K562 (cell line): ENCODE data around the gene NRM. TPM values are rescaled to one million over a fixed set of nuclear protein-coding genes. Genes with fewer than 3 reads are reported as not detected.
A peak's percentile ranks its signal among the peaks of the same experiment; 100 is the strongest.

ENCODE experiments used
- ATAC-seq: fragments of 200-7000 bp; cut with Tn5 transposase; 3 replicates; pipeline ENCODE4 v1.9.1; 2020; ENCODE audit warnings: moderate library complexity
- BruUV-seq: library from RNA; stranded (reverse); fragments of 400-500 nt; replicated peaks from 2 replicates; lab custom pipeline; 2021; lab: Mats Ljungman, UMichigan
- CTCF ChIA-PET: fragments of 300-600 bp; formaldehyde crosslinking; extraction: SDS; loops from one replicate; lab custom pipeline; 2021; ENCODE audit warnings: low intra/inter-chr PET ratio; lab: Yijun Ruan, JAX
- POLR2A ChIA-PET: fragments of 300-600, 350-650 bp; sonication (Branson Sonifier 250); formaldehyde crosslinking; extraction: SDS; loops from one replicate; lab custom pipeline; 2021; ENCODE audit warnings: antibody characterized with exemption, inconsistent platforms; lab: Yijun Ruan, JAX
- DNase-seq, 4 experiments: peaks; one replicate each; pipeline versions ENCODE4 v3.0.0 to v3.0.0-alpha.2; 2011 to 2018; ENCODE audit warnings: low spot score in 3 of 4, mixed read lengths in 3 of 4; ENCODE audit errors: extremely low read depth in 1 of 4
- FAIRE-seq: peaks from 2 replicates; lab custom pipeline; 2011; peaks lifted over from hg19 to GRCh38; lab: Jason Lieb, UNC
- H2AFZ ChIP-seq: 2 replicates; pipeline ENCODE4 v1.6.0; 2011; ENCODE audit warnings: low read depth, low read length, control low read depth, inconsistent platforms
- H3K27ac ChIP-seq: fragments of 200-600 bp; 3 replicates; pipeline ENCODE4 v1.8.0; 2011; ENCODE audit warnings: low read depth, mild to moderate bottlenecking, control low read depth, inconsistent platforms, low read length, moderate library complexity, mixed read lengths; ENCODE audit errors: extremely low read depth
- H3K27me3 ChIP-seq, 2 experiments: fragments of 300-600 bp in 1 of 2; 2 replicates in 1 of 2; 3 replicates in 1 of 2; pipeline versions ENCODE4 v1.6.0 to v1.8.0; 2011; ENCODE audit warnings: inconsistent platforms in 2 of 2, low read length in 2 of 2, mild to moderate bottlenecking in 1 of 2, mixed read lengths in 1 of 2, moderate library complexity in 1 of 2; ENCODE audit not compliant: control insufficient read depth in 2 of 2, insufficient read depth in 2 of 2
- H3K36me3 ChIP-seq: fragments of 300-600 bp; 3 replicates; pipeline ENCODE4 v1.8.0; 2011; ENCODE audit warnings: mild to moderate bottlenecking, low read length, inconsistent platforms; ENCODE audit not compliant: control insufficient read depth, insufficient read depth
- H3K4me1 ChIP-seq, 2 experiments: fragments of 200-600 bp in 1 of 2; replicated peaks in 1 of 2; 2 replicates in 1 of 2; 3 replicates in 1 of 2; pipeline versions ENCODE4 v1.5.1 to v1.8.0; 2011; ENCODE audit warnings: inconsistent platforms in 2 of 2, low read length in 2 of 2, mild to moderate bottlenecking in 1 of 2, mixed read lengths in 1 of 2, moderate library complexity in 1 of 2; ENCODE audit not compliant: control insufficient read depth in 2 of 2, insufficient read depth in 2 of 2
- H3K4me2 ChIP-seq: 2 replicates; pipeline ENCODE4 v1.6.1; 2011; ENCODE audit warnings: low read length, control low read depth, inconsistent platforms, mixed read lengths; ENCODE audit not compliant: insufficient read depth
- H3K4me3 ChIP-seq: fragments of 200-600 bp; sonication (generic), shearing (Covaris generic); 2 replicates; pipeline ENCODE4 v1.5.1; 2016; ENCODE audit warnings: control low read depth, inconsistent platforms
- H3K79me2 ChIP-seq: fragments of 200-600 bp; 3 replicates; pipeline ENCODE4 v1.8.0; 2011; ENCODE audit warnings: low read length, inconsistent platforms; ENCODE audit not compliant: control insufficient read depth, insufficient read depth
- H3K9ac ChIP-seq, 2 experiments: 2 replicates each; pipeline versions ENCODE4 v1.6.0 to v1.6.1; 2011; ENCODE audit warnings: low read depth in 2 of 2, low read length in 2 of 2, control low read depth in 1 of 2, inconsistent platforms in 1 of 2, mild to moderate bottlenecking in 1 of 2, mixed read lengths in 1 of 2; ENCODE audit not compliant: insufficient read depth in 1 of 2
- H3K9me1 ChIP-seq: one replicate; pipeline ENCODE4 v1.6.0; 2011; ENCODE audit warnings: inconsistent platforms, mild to moderate bottlenecking, low read length, moderate library complexity; ENCODE audit not compliant: control insufficient read depth, insufficient read depth
- H3K9me3 ChIP-seq: replicated peaks from 2 replicates; pipeline ENCODE4 v1.5.1; 2011; ENCODE audit warnings: low read depth, low read length, inconsistent platforms; ENCODE audit not compliant: control insufficient read depth, insufficient read depth
- H4K20me1 ChIP-seq: replicated peaks from 2 replicates; pipeline ENCODE4 v1.6.1; 2011; ENCODE audit warnings: low read length, inconsistent platforms, mixed read lengths; ENCODE audit not compliant: control insufficient read depth, insufficient read depth
- CHD1 ChIP-seq: fragments of 200-600 bp; sonication (generic); IDR thresholded peaks from one replicate; pipeline ENCODE4 v1.6.1; 2012; ENCODE audit warnings: mild to moderate bottlenecking, moderate library complexity, low read length, inconsistent platforms
- ELF1 ChIP-seq: fragments of 200-800 bp; sonication (Bioruptor generic); IDR thresholded peaks from 2 replicates; pipeline ENCODE4 v1.6.1; 2016; ENCODE audit warnings: missing genetic modification characterization, missing compliant biosample characterization
- GTF2F1 ChIP-seq: IDR thresholded peaks from 2 replicates; pipeline ENCODE4 v1.6.1; 2011; ENCODE audit warnings: low read depth, low read length, improper control_type of control experiment
- POLR2A ChIP-seq: fragments of 450-650 bp; conservative IDR thresholded peaks from 2 replicates; pipeline ENCODE4 v1.6.1; 2016
- SUPT5H ChIP-seq: fragments of 450-650 bp; IDR thresholded peaks from 2 replicates; pipeline ENCODE4 v1.6.1; 2016
- ZNF23 ChIP-seq: fragments of 250-450 bp; sonication (Bioruptor Pico); IDR thresholded peaks from 2 replicates; pipeline ENCODE4 v1.4.0; 2020; ENCODE audit warnings: mild to moderate bottlenecking
- WGBS: fragments of 100-300 bp; shearing (Covaris generic); methylation state at CpG from one replicate; pipeline ENCODE4 v1.1.6; 2016; ENCODE audit warnings: low coverage, mixed read lengths; ENCODE audit not compliant: insufficient coverage; ENCODE audit errors: missing lambda C conversion rate; 5-methylcytosine and 5-hydroxymethylcytosine counted together
- in situ Hi-C: fragments of 300-500 bp; cut with MboI; formaldehyde crosslinking; loops from 4 replicates; pipeline ENCODE4 v1.15.0; 2018; ENCODE audit warnings: inconsistent platforms, mixed read lengths
- intact Hi-C: fragments of 100-400 bp; cut with micrococcal nuclease; formaldehyde crosslinking; loops from 2 replicates; pipeline ENCODE4 v1.14.2; 2022
- polyA plus RNA-seq, 8 experiments: library from polyadenylated mRNA; depleted of rRNA in 4 of 8; stranded (reverse) in 5 of 8; unstranded in 3 of 8; fragments of >200 nt; fragmentation: Nextera tagmentation in 2 of 8; fragmentation: Illumina TruSeq in 1 of 8; extraction: Ambion mirVana in 2 of 8; extraction: Trizol in 1 of 8; gene quantifications; 2 replicates each; pipeline versions ENCODE4 v1.2.1 to v1.2.3, GENCODE V29; 2011 to 2014; ENCODE audit warnings: inconsistent platforms in 1 of 8, missing spikeins in 1 of 8
- total RNA-seq, 7 experiments: library from RNA; depleted of rRNA in 6 of 7; stranded (reverse); fragments of >200 nt in 6 of 7; fragmentation: Illumina TruSeq in 2 of 7; extraction: Trizol in 2 of 7; gene quantifications; 2 replicates each; pipeline versions ENCODE4 v1.2.1 to v1.2.3, GENCODE V29; 2011 to 2021; ENCODE audit warnings: low replicate concordance in 1 of 7

The NRM gene
- total and polyA plus RNA-seq, 9 of the 15 experiments (the other 6 are each of a cell fraction or from before 2014, with no cell fraction given): 9.7 to 58.2 (median 18.1) TPM

GRCh38 chr6:30689022-30689865 lies 1.5 kb downstream of the NRM start:
- TF ChIP-seq ZNF23 (CRISPR knock-in tag): no peak
- no peak for TF ChIP-seq ELF1
- TF ChIP-seq GTF2F1: no peak
- TF ChIP-seq POLR2A: peak; percentile 10; the same call in 1 of the 2 replicates
- 0 out of 2 replicates have a peak, but pooled peaks have one; percentile 17 for TF ChIP-seq SUPT5H
- TF ChIP-seq CHD1: peak; percentile 5
- FAIRE-seq (no peak), DNase-seq (no peak), ATAC-seq (no peak)
- peak overlapping the region; percentile 74 to 92; a peak in 3 of 4 replicates for H3K9ac ChIP-seq
- H3K27ac ChIP-seq: peak overlapping the region; percentile 66
- 71% methylated on average over 10 of the region's 11 CpGs for WGBS
- peak overlapping the region; percentile 95 for H3K4me2 ChIP-seq
- intact Hi-C loops (loop anchor here (10.0 kb wide), 1 partner anchor 126 kb away; no protein-coding TSS in a partner anchor), in situ Hi-C loops (no loop called here)
- no peaks in the 10 kb centered on the region for H3K9me1 ChIP-seq
- no peaks in the 10 kb centered on the region for H3K27me3 ChIP-seq
- no peaks in the 10 kb centered on the region for H3K9me3 ChIP-seq
- H3K4me1 ChIP-seq: peaks cover 42 to 68% of the 10 kb centered on the region in 2 experiments
- no peak overlapping the region for H3K4me3 ChIP-seq
- POLR2A ChIA-PET: interaction anchor here (0.7 to 23.5 kb wide), 6 partner anchors 7 to 74 kb away, joined by 3 to 524 read pairs (median 10); partner anchors contain the start of genes MDC1 and TUBB
- peaks cover 58% of the 10 kb centered on the region for H3K79me2 ChIP-seq
- CTCF ChIA-PET: no interaction called here
- H2AFZ ChIP-seq: no peak overlapping the region
- no peaks in the 10 kb centered on the region for H4K20me1 ChIP-seq
- H3K36me3 ChIP-seq: peaks cover 8% of the 10 kb centered on the region; the same call in 2 of the 3 replicates
- no TSS peak for BruUV-seq
